Erythroblast (primary cell): ENCODE measurements around the gene DPP7.
A peak's percentile ranks its signal among the peaks of the same experiment; 100 is the strongest.

Experiments used
- DNase-seq, 2 experiments: peaks; one replicate each; lab custom pipeline; 2025; lab: John Stamatoyannopoulos, UW
- GATA1 ChIP-seq: IDR thresholded peaks from 2 replicates; pipeline ENCODE4 v1.6.1; 2011; ENCODE audit warnings: low read depth, mild to moderate bottlenecking, control low read depth, low read length, moderate library complexity
- POLR2A ChIP-seq: IDR thresholded peaks from 2 replicates; pipeline ENCODE4 v1.6.1; 2011; ENCODE audit warnings: mild to moderate bottlenecking, low read length

DPP7 gene

GRCh38 chr9:137077010-137077747 lies 37.4 kb downstream of the DPP7 start, which contains the start of gene UAP1L1:
Gene UAP1L1, plus strand, starts transcription at chr9:137077517. Its CDS starts 16 bp downstream, at chr9:137077533.
- peak; percentile 62 to 74 for DNase-seq
- no peak for TF ChIP-seq GATA1

- no peak for TF ChIP-seq GATA1
- TF ChIP-seq POLR2A, result no peak
- no peak for DNase-seq
Observed at GRCh38 chr9:137076636-137077009, 37.9 kb downstream of the DPP7 start.

- no peak for TF ChIP-seq GATA1
- no peak for TF ChIP-seq POLR2A
- DNase-seq, result no peak
Observed at GRCh38 chr9:137075275-137075775, 39.2 kb downstream of the DPP7 start.

- TF ChIP-seq POLR2A (no peak), GATA1 (no peak)
- no peak for DNase-seq
Observed at GRCh38 chr9:137074657-137075274, 39.8 kb downstream of the DPP7 start.

GRCh38 chr9:137073992-137074399 lies 40.5 kb downstream of the DPP7 start:
- no peak for DNase-seq
- TF ChIP-seq GATA1 (no peak), POLR2A (no peak)

- no peak for DNase-seq
- no peak for TF ChIP-seq POLR2A
- TF ChIP-seq GATA1, result no peak
Observed at GRCh38 chr9:137071282-137071681, 43.3 kb downstream of the DPP7 start.

- no peak for DNase-seq
Observed at GRCh38 chr9:137070906-137071275, 43.6 kb downstream of the DPP7 start.

GRCh38 chr9:137070201-137070905 lies 44.2 kb downstream of the DPP7 start, which contains the start of gene SAPCD2:
Gene SAPCD2, minus strand, starts transcription at chr9:137070557. Its CDS starts 97 bp downstream, at chr9:137070460.
- TF ChIP-seq POLR2A (peak; percentile 52), GATA1 (no peak)
- DNase-seq, result peak; percentile 92

More at GRCh38 chr9:137070906-137071275, 43.6 kb downstream of the DPP7 start:
- TF ChIP-seq POLR2A (peak; percentile 2), GATA1 (no peak)

GRCh38 chr9:137069508-137070091 lies 44.9 kb downstream of the DPP7 start:
- TF ChIP-seq GATA1 (no peak), POLR2A (no peak)
- DNase-seq, result peak; percentile 34 to 37

GRCh38 chr9:137068539-137069507 lies 45.7 kb downstream of the DPP7 start:
- no peak for DNase-seq
- TF ChIP-seq GATA1, result no peak
- TF ChIP-seq POLR2A, result no peak

GRCh38 chr9:137067860-137068538 lies 46.5 kb downstream of the DPP7 start:
- DNase-seq, result peak; percentile 85 to 88
- TF ChIP-seq POLR2A (no peak), GATA1 (no peak)
